GM19395 (cell line): ENCODE measurements around the gene KRTAP5-5.
"Not testable (repeated sequence)": the region's sequence is repeated elsewhere in the genome, so short reads cannot be mapped to it uniquely, and the experiment has no call there.

Experiments
- ATAC-seq: cut with Tn5 transposase; IDR thresholded peaks from one replicate; pipeline ENCODE4 v1.9.1; 2021; ENCODE audit warnings: mild to moderate bottlenecking, moderate library complexity; ENCODE audit not compliant: unreplicated experiment

The KRTAP5-5 gene

GRCh38 chr11:1640076-1640946 is 10.7 kb downstream of the KRTAP5-5 start:
- ATAC-seq: no peak

- no peak for ATAC-seq
Observed at GRCh38 chr11:1641096-1641495, 11.5 kb downstream of the KRTAP5-5 start.

- no peak for ATAC-seq
Observed at GRCh38 chr11:1642288-1643145, 12.9 kb downstream of the KRTAP5-5 start.

GRCh38 chr11:1643146-1643690 is 13.6 kb downstream of the KRTAP5-5 start:
- ATAC-seq: no peak

- ATAC-seq: no peak
Observed at GRCh38 chr11:1644601-1645356, 15.2 kb downstream of the KRTAP5-5 start.

GRCh38 chr11:1645357-1645821 is 15.8 kb downstream of the KRTAP5-5 start:
- ATAC-seq: no peak

- not testable (repeated sequence) for ATAC-seq
Observed at GRCh38 chr11:1646540-1646939, 17.0 kb downstream of the KRTAP5-5 start.

- ATAC-seq: no peak
Observed at GRCh38 chr11:1647901-1648652, 18.5 kb downstream of the KRTAP5-5 start.

GRCh38 chr11:1648653-1649420 is 19.3 kb downstream of the KRTAP5-5 start:
- no peak for ATAC-seq

GRCh38 chr11:1650034-1650917 is 20.7 kb downstream of the KRTAP5-5 start:
- ATAC-seq: no peak

GRCh38 chr11:1650918-1651262 is 21.3 kb downstream of the KRTAP5-5 start:
- no peak for ATAC-seq

GRCh38 chr11:1651411-1651980 is 21.9 kb downstream of the KRTAP5-5 start:
- no peak for ATAC-seq

- no peak for ATAC-seq
Observed at GRCh38 chr11:1652026-1652425, 22.5 kb downstream of the KRTAP5-5 start.

GRCh38 chr11:1652442-1652770 is 22.8 kb downstream of the KRTAP5-5 start:
- no peak for ATAC-seq

- ATAC-seq: no peak
Observed at GRCh38 chr11:1652771-1653540, 23.4 kb downstream of the KRTAP5-5 start.

- ATAC-seq: no peak
Observed at GRCh38 chr11:1653541-1654387, 24.2 kb downstream of the KRTAP5-5 start.
